Stimulated activated CD4-positive, alpha-beta T cell treated with anti-CD3 and anti-CD28 coated beads, Interleukin-1b, Interleukin-23, amount 100 ng/mL, for 24 hours (primary cell): ENCODE data around the gene MSLN.

Experiments used
- DNase-seq, 4 experiments: peaks; one replicate each; pipeline ENCODE4 v3.0.0-alpha.2; 2020; ENCODE audit warnings: low read depth in 4 of 4, low spot score in 1 of 4

MSLN gene

GRCh38 chr16:760545-761343 lies at the start of gene MSLN:
TSS of gene MSLN (plus strand) at chr16:760734. CDS start at chr16:762681, 1,947 bp downstream.
- DNase-seq = no peak

GRCh38 chr16:711084-711483 lies 49.5 kb upstream of the MSLN start:
- DNase-seq = no peak

GRCh38 chr16:711548-712320 lies 48.8 kb upstream of the MSLN start:
- DNase-seq = peak; percentile 68 to 75 (median 72)

GRCh38 chr16:712740-713250 lies 47.7 kb upstream of the MSLN start:
- peak in 1 of 4 experiments; percentile 62 for DNase-seq

GRCh38 chr16:714079-714478 lies 46.5 kb upstream of the MSLN start:
- DNase-seq = no peak

- peak; percentile 84 to 95 (median 85) for DNase-seq
Observed at GRCh38 chr16:714558-715476, 45.7 kb upstream of the MSLN start, which contains the start of gene METRN. TSS of gene METRN (plus strand) at chr16:715118. CDS start at chr16:715290, 172 bp downstream.

- DNase-seq = no peak
Observed at GRCh38 chr16:715477-716199, 44.9 kb upstream of the MSLN start.

GRCh38 chr16:716200-716568 lies 44.4 kb upstream of the MSLN start:
- DNase-seq = no peak

- no peak for DNase-seq
Observed at GRCh38 chr16:716768-717325, 43.7 kb upstream of the MSLN start.

- DNase-seq = no peak
Observed at GRCh38 chr16:717450-718245, 42.9 kb upstream of the MSLN start.

GRCh38 chr16:718389-718788 lies 42.1 kb upstream of the MSLN start:
- no peak for DNase-seq

- DNase-seq = no peak
Observed at GRCh38 chr16:718922-719321, 41.6 kb upstream of the MSLN start.

- DNase-seq = no peak
Observed at GRCh38 chr16:719815-720446, 40.6 kb upstream of the MSLN start.

GRCh38 chr16:720447-720989 lies 40.0 kb upstream of the MSLN start:
- peak in 1 of 4 experiments; percentile 58 for DNase-seq

GRCh38 chr16:720990-721764 lies 39.4 kb upstream of the MSLN start, which contains the start of gene ANTKMT:
TSS of gene ANTKMT (plus strand) at chr16:721146. CDS start at chr16:721275, 129 bp downstream.
- DNase-seq = peak in 3 of 4 experiments; percentile 50 to 80 (median 55)

GRCh38 chr16:721765-722540 lies 38.6 kb upstream of the MSLN start:
- no peak for DNase-seq
